ENCODE data around the gene POU3F3.

- TF ChIP-seq, protein P1, sequence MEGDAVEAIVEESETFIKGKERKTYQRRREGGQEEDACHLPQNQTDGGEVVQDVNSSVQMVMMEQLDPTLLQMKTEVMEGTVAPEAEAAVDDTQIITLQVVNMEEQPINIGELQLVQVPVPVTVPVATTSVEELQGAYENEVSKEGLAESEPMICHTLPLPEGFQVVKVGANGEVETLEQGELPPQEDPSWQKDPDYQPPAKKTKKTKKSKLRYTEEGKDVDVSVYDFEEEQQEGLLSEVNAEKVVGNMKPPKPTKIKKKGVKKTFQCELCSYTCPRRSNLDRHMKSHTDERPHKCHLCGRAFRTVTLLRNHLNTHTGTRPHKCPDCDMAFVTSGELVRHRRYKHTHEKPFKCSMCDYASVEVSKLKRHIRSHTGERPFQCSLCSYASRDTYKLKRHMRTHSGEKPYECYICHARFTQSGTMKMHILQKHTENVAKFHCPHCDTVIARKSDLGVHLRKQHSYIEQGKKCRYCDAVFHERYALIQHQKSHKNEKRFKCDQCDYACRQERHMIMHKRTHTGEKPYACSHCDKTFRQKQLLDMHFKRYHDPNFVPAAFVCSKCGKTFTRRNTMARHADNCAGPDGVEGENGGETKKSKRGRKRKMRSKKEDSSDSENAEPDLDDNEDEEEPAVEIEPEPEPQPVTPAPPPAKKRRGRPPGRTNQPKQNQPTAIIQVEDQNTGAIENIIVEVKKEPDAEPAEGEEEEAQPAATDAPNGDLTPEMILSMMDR (IDR thresholded peaks at IDR 0.05; ENCODE audit: low read depth, low read length), result no peak
- no peak for TF ChIP-seq POLR2A (IDR thresholded peaks at IDR 0.05; ENCODE audit: extremely low read depth, insufficient read length)
- no peak for TF ChIP-seq MYC (IDR thresholded peaks at IDR 0.05; ENCODE audit: low read depth, low read length)
Measured at GRCh38 chr2:104876606-104877570, 23.0 kb downstream of the POU3F3 start.
